Effector memory CD8-positive, alpha-beta T cell (primary cell): ENCODE results near the gene ANKRD18A.

Experiments
- ATAC-seq: fragments of 150-1000 bp; cut with Tn5 transposase; replicated peaks from 2 replicates; pipeline ENCODE4 v1.10.0; 2021; ENCODE audit warnings: mild to moderate bottlenecking, moderate library complexity
- DNase-seq, 3 experiments: peaks; one replicate each; pipeline ENCODE4 v3.0.0; 2021
- H3K27ac Mint-ChIP-seq, 2 donors: one replicate each; pipeline ENCODE4 v1.8.0; 2022; ENCODE audit warnings: mild to moderate bottlenecking in 2 of 2, mixed read lengths in 2 of 2, moderate library complexity in 2 of 2
- H3K27me3 Mint-ChIP-seq, 2 donors: one replicate each; pipeline ENCODE4 v1.8.0; 2022; ENCODE audit warnings: mixed read lengths in 2 of 2
- H3K36me3 Mint-ChIP-seq: one replicate; pipeline ENCODE4 v1.8.0; 2022; ENCODE audit warnings: mild to moderate bottlenecking, moderate library complexity, mixed read lengths; ENCODE audit not compliant: insufficient read depth
- H3K4me1 Mint-ChIP-seq, 2 donors: one replicate each; pipeline ENCODE4 v1.8.0; 2022; ENCODE audit warnings: low read depth in 2 of 2, mixed read lengths in 2 of 2
- H3K4me3 Mint-ChIP-seq, 2 donors: one replicate each; pipeline ENCODE4 v1.8.0; 2022; ENCODE audit warnings: mild to moderate bottlenecking in 2 of 2, mixed read lengths in 2 of 2, moderate library complexity in 2 of 2
- H3K9me3 Mint-ChIP-seq, 2 donors: one replicate each; pipeline ENCODE4 v1.8.0; 2022; ENCODE audit warnings: mixed read lengths in 2 of 2
- total RNA-seq, 9 experiments: gene quantifications; one replicate each; lab custom pipeline; 2026; lab: John Stamatoyannopoulos, UW

ANKRD18A gene
- 2.4 to 24.5 (median 8.6) reads per million in 9 experiments for total RNA-seq

- Mint-ChIP-seq H3K4me3 (peak within 1 kb of the TSS; percentile 83 to 87), H3K27ac (peak within 1 kb of the TSS in 1 of 2 donors; percentile 77), H3K36me3 (no peaks in the 10 kb centered on the region), H3K9me3 (no peaks in the 10 kb centered on the region), H3K4me1 (peaks cover 15 to 16% of the 10 kb centered on the region in 2 donors), H3K27me3 (peaks cover 28 to 31% of the 10 kb centered on the region in 2 donors)
- DNase-seq (peak; percentile 19 to 40 (median 25)), ATAC-seq (peak; percentile 72)
Measured at GRCh38 chr9:38620483-38621433, at the start of gene ANKRD18A. TSS of gene ANKRD18A (minus strand) at chr9:38620596. CDS start at chr9:38620285, 311 bp downstream.

- H3K27ac Mint-ChIP-seq: no peak overlapping the region
- peaks cover 21 to 25% of the 10 kb centered on the region in 2 donors for H3K27me3 Mint-ChIP-seq
- H3K36me3 Mint-ChIP-seq: no peaks in the 10 kb centered on the region
- no peak for ATAC-seq
- peaks cover 4 to 7% of the 10 kb centered on the region in 2 donors for H3K4me1 Mint-ChIP-seq
- no peaks in the 10 kb centered on the region for H3K9me3 Mint-ChIP-seq
- H3K4me3 Mint-ChIP-seq: no peak overlapping the region
- no peak for DNase-seq
Measured at GRCh38 chr9:38668791-38669466, 48.5 kb upstream of the ANKRD18A start.

GRCh38 chr9:38662763-38663593 lies 42.6 kb upstream of the ANKRD18A start:
- Mint-ChIP-seq H3K36me3 (no peaks in the 10 kb centered on the region), H3K4me1 (no peaks in the 10 kb centered on the region), H3K27ac (no peak overlapping the region), H3K27me3 (peaks cover 34 to 40% of the 10 kb centered on the region in 2 donors), H3K4me3 (no peak overlapping the region), H3K9me3 (no peaks in the 10 kb centered on the region)
- ATAC-seq (no peak), DNase-seq (no peak)

- H3K27ac Mint-ChIP-seq: no peak overlapping the region
- H3K4me1 Mint-ChIP-seq: no peaks in the 10 kb centered on the region
- H3K27me3 Mint-ChIP-seq: peaks cover 39 to 46% of the 10 kb centered on the region in 2 donors
- H3K36me3 Mint-ChIP-seq: no peaks in the 10 kb centered on the region
- ATAC-seq: no peak
- no peak for DNase-seq
- H3K4me3 Mint-ChIP-seq: no peak overlapping the region
- H3K9me3 Mint-ChIP-seq: no peaks in the 10 kb centered on the region
Measured at GRCh38 chr9:38659538-38659937, 39.1 kb upstream of the ANKRD18A start.

GRCh38 chr9:38656896-38657295 lies 36.5 kb upstream of the ANKRD18A start:
- Mint-ChIP-seq H3K4me3 (no peak overlapping the region), H3K27ac (no peak overlapping the region), H3K36me3 (no peaks in the 10 kb centered on the region), H3K9me3 (no peaks in the 10 kb centered on the region), H3K4me1 (no peaks in the 10 kb centered on the region), H3K27me3 (peaks cover 34 to 43% of the 10 kb centered on the region in 2 donors)
- ATAC-seq (no peak), DNase-seq (no peak)

GRCh38 chr9:38652486-38652885 lies 32.1 kb upstream of the ANKRD18A start:
- Mint-ChIP-seq H3K27me3 (peaks cover 35 to 37% of the 10 kb centered on the region in 2 donors), H3K9me3 (peaks cover 0 to 3% of the 10 kb centered on the region in 2 donors), H3K4me3 (no peak overlapping the region), H3K36me3 (no peaks in the 10 kb centered on the region), H3K27ac (no peak overlapping the region), H3K4me1 (no peaks in the 10 kb centered on the region)
- no peak for DNase-seq
- no peak for ATAC-seq

- no peak overlapping the region for H3K4me3 Mint-ChIP-seq
- DNase-seq (no peak), ATAC-seq (no peak)
- no peaks in the 10 kb centered on the region for H3K36me3 Mint-ChIP-seq
- peaks cover 0 to 3% of the 10 kb centered on the region in 2 donors for H3K9me3 Mint-ChIP-seq
- H3K4me1 Mint-ChIP-seq: no peaks in the 10 kb centered on the region
- H3K27ac Mint-ChIP-seq: no peak overlapping the region
- H3K27me3 Mint-ChIP-seq: peaks cover 31 to 37% of the 10 kb centered on the region in 2 donors
Measured at GRCh38 chr9:38652044-38652443, 31.6 kb upstream of the ANKRD18A start.

GRCh38 chr9:38651400-38652042 lies 31.1 kb upstream of the ANKRD18A start:
- H3K36me3 Mint-ChIP-seq: no peaks in the 10 kb centered on the region
- no peak overlapping the region for H3K4me3 Mint-ChIP-seq
- DNase-seq (no peak), ATAC-seq (no peak)
- H3K4me1 Mint-ChIP-seq: no peaks in the 10 kb centered on the region
- no peak overlapping the region for H3K27ac Mint-ChIP-seq
- H3K27me3 Mint-ChIP-seq: peaks cover 25 to 37% of the 10 kb centered on the region in 2 donors
- peaks cover 0 to 3% of the 10 kb centered on the region in 2 donors for H3K9me3 Mint-ChIP-seq

GRCh38 chr9:38650564-38650963 lies 30.2 kb upstream of the ANKRD18A start:
- no peak overlapping the region for H3K4me3 Mint-ChIP-seq
- peaks cover 3% of the 10 kb centered on the region for H3K36me3 Mint-ChIP-seq
- H3K4me1 Mint-ChIP-seq: no peaks in the 10 kb centered on the region
- peaks cover 0 to 3% of the 10 kb centered on the region in 2 donors for H3K9me3 Mint-ChIP-seq
- H3K27ac Mint-ChIP-seq: no peak overlapping the region
- no peak for DNase-seq
- ATAC-seq: no peak
- H3K27me3 Mint-ChIP-seq: peaks cover 23 to 29% of the 10 kb centered on the region in 2 donors

GRCh38 chr9:38649731-38650363 lies 29.5 kb upstream of the ANKRD18A start:
- peaks cover 3% of the 10 kb centered on the region for H3K36me3 Mint-ChIP-seq
- H3K4me1 Mint-ChIP-seq: no peaks in the 10 kb centered on the region
- DNase-seq (no peak), ATAC-seq (no peak)
- no peak overlapping the region for H3K27ac Mint-ChIP-seq
- H3K4me3 Mint-ChIP-seq: no peak overlapping the region
- H3K27me3 Mint-ChIP-seq: peaks cover 22 to 23% of the 10 kb centered on the region in 2 donors
- H3K9me3 Mint-ChIP-seq: peaks cover 0 to 3% of the 10 kb centered on the region in 2 donors

- DNase-seq (no peak), ATAC-seq (no peak)
- H3K36me3 Mint-ChIP-seq: peaks cover 3% of the 10 kb centered on the region
- no peaks in the 10 kb centered on the region for H3K4me1 Mint-ChIP-seq
- no peak overlapping the region for H3K4me3 Mint-ChIP-seq
- H3K9me3 Mint-ChIP-seq: peaks cover 0 to 3% of the 10 kb centered on the region in 2 donors
- H3K27me3 Mint-ChIP-seq: peaks cover 28 to 35% of the 10 kb centered on the region in 2 donors
- no peak overlapping the region for H3K27ac Mint-ChIP-seq
Measured at GRCh38 chr9:38644601-38645000, 24.2 kb upstream of the ANKRD18A start.

- peaks cover 3% of the 10 kb centered on the region for H3K36me3 Mint-ChIP-seq
- no peak overlapping the region for H3K27ac Mint-ChIP-seq
- no peaks in the 10 kb centered on the region for H3K4me1 Mint-ChIP-seq
- DNase-seq (no peak), ATAC-seq (no peak)
- no peak overlapping the region for H3K4me3 Mint-ChIP-seq
- H3K27me3 Mint-ChIP-seq: peaks cover 31 to 37% of the 10 kb centered on the region in 2 donors
- H3K9me3 Mint-ChIP-seq: no peaks in the 10 kb centered on the region
Measured at GRCh38 chr9:38643815-38644173, 23.4 kb upstream of the ANKRD18A start.
